GM18511 (cell line): ENCODE measurements around the gene HES1.
"Not testable (repeated sequence)": the region's sequence is repeated elsewhere in the genome, so short reads cannot be mapped to it uniquely, and the experiment has no call there.

Experiments
- ATAC-seq: cut with Tn5 transposase; IDR thresholded peaks from one replicate; pipeline ENCODE4 v1.9.1; 2021; ENCODE audit warnings: mild to moderate bottlenecking, moderate library complexity; ENCODE audit not compliant: unreplicated experiment

HES1 gene

DNA sequence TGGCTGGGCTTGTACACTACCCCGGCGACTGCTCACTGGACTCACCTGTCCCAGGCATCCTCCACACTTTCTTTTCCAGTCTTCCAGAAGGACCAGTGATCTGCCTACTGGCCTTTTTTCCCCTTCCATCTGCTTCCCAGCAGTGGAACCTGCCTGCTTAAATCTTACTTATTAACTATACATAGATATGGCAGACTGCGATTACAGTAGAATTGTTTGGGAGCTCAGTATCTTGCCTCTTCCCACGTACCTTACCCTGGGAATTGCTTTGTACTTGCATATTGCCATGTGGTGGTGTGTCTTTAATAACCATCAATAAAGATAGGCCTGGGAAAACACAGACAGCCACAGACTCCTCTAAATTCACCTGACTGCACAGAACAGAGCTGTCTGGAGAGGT lies 11.8 kb upstream of the HES1 start:
- ATAC-seq, result no peak

DNA sequence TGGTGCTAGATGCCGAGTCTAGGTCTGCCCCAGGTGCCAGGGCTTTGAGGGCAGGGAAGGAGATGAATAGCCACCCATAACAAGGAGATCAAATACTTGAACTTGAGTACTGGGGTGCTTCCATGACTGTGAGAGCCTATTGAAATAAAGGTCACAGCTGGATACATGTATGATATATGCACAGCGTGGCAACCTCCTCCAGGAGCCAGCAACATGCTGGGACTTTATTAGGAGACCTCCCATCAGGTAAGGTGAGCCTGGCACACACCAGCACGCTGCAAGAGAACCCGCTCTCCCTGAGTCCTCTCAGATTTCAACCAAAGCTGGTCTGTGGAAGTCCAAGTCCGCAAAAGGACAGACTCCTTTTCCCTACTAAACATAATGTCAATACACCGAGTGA lies 10.5 kb upstream of the HES1 start:
- no peak for ATAC-seq

DNA sequence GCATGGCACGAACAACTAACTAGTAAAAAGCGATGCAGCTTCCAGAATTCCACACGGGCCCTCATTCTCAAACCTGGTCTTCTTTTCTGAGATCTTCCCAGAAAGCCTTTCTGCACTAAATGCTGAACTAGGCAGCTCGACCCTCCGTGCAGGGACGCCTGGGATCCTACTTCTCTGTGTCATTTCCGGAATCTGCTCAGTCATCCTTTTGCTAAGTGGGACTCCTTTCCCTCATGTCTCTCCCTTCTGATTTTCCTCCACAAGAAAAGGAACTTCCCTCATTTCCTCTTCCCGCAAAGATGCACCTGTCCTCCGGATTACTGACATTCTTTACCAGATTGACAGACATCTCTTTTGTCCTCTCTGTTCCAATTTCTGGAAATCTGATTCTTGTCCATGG lies 9.2 kb upstream of the HES1 start:
- ATAC-seq, result no peak

DNA sequence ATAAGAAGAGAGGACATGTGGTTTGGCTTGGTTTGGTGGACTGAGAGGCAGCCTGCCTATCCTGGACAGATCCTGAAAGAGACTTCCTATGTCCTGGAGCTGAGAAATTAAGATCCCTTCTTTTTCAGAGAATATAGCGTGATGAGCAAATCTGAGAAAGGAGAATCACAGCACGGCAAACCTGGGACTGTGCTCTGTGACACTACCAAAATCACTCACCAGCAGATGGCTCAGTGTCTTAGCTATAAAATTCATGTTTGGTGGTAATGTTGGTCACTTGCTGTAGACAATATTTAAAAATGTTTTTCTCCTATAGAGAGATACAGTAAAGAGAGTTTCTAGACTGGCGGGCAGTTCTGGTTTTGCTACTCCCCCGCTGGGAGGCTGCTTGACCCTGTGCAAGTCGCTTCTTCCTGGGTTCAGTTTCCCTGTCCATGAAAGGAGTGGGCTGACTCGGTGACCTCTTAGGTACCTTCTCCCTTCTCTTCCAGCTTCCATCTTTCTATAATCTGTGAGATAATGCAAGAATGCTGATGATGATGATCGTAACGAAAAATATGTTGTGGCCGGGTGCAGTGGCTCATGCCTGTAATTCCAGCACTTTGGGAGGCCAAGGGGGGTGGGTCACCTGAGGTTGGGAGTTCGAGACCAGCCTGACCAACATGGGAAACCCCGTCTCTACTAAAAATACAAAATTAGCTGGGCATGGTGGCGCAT lies 7.6 kb upstream of the HES1 start:
- no peak for ATAC-seq

DNA sequence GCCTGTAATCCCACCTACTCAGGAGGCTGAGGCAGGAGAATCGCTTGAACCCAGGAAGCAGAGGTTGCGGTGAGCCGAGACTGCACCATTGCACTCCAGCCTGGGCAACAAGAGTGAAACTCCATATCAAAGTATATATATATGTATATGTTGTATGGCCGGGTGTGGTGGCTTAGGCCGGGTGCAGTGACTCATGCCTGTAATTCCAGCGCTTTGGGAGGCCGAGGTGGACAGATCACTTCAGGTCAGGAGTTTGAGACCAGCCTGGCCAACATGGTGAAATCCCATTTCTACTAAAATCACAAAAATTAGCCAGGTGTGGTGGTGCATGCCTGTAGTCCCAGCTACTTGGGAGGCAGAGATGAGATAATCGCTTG lies 7.0 kb upstream of the HES1 start:
- not testable (repeated sequence) for ATAC-seq

DNA sequence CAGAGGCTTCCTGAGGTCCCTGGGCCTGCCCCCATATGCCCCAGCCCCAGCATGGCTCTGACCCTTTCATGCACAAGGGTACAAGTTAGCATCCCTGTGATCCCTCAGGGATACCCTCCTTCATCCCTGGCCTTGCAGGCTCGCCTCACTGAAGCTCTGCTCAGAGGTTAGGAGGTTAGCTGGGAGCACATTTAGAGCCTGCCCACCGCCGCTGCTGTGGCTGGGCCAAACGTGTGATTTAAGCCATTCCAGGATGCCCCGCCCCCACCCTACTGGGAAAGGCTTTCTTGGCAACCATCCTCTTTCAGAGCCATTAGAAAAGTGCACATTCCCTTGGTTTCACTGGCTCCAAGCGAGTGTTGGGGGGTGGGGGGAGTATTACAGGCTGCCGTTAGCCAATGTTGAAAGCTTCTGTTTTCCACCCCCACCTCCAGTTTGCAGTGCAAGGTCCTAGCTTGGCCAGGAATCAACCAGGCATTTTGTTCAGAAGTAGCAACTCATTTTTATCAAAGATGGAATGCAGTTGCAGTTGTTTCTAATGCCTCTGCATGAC lies 6.3 kb upstream of the HES1 start:
- ATAC-seq, result no peak

DNA sequence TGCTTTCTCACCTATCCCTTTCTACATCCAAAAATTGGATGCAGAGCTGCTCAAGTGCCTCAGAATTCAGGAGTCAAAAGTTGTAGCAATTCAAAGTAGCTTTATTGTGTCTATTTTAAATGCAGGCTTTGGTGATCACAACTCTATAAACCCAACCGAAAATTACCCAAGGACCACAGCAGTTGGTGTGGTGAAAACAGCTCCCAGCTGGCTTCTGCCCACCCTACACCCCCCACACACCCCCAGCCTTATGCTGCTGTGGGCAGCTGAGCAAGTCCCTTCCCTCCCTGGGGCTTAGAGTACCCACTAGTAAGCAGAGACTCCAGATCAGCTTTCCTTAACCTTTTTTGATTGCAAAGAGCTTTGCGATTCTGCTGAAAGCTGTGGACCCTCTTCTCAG lies 5.8 kb upstream of the HES1 start:
- no peak for ATAC-seq

DNA sequence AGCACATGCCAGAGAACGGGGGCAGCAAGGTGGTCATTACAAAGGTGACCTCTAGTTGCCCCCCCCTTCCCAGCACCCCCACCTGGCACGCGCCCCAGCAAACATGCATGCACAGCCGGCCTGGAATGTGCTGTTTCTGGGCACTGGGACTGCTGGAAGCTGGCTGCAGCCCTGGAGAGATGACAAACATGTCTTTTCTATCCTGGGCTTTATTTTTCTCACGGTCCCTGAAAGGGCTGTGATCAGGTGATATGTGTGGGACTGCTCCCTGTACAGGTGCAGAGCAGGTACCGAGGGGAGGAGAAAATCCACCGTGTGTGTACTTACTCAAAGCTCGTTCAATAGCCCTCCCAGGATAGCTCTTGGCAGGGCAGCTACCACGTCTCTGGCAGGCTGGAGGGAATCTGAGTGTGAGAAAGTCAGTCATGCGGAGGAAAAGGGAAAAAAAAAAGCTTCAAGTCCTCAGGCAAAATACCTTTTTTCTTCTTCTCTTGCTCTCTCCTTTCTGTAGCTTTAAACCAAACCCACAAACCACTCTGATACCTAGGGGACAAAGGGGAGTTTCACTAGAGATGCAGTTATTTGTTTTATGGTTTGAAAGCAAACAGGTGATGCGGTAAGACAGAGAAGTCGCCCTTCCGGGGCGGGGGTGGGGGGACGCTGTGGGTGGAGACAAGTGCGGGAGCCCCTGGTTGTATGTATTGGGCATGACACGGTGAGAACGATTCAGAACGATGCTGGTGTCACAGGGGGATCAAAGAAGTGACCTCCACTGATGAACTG lies 5.0 kb upstream of the HES1 start:
- peak; percentile 56 for ATAC-seq

DNA sequence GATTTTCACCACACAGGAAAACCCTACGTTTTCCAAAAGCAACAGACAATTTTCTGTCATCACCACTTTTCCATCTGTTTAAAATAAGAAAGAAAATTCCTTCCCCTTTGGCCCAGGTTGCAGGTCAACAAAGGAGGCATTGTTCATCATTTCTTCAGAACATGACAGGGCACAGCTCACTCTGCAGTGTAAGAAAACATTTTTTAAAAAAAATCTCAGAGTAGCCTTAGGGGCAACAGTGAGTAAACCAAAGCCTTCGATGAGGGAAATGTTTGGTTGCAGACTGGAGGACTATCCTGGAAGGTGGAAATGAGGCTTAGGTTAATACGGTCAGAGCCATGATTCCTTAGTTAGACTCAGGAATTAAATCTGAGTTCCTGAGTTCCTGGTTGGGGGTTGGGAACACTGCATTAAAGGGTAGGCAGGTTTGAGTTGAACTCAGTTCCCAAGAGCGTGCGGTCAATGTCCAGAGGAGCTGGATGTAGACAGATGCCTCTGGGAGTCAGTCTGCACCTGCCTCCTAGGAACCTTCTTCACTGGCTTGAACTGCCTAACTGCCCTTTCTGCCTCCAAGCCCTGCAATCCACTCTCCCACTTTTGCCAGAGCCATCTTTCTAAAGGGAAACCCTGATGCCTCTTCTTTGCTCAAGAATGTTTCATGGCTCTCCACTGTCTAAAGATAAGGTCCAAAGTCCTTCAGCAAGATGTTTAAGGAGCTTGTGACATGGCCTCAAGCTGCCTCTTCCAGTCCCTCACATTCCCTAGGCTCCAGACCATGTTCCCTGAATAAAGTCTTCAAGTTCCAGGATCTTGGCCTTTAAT lies 3.3 kb upstream of the HES1 start:
- ATAC-seq, result no peak

DNA sequence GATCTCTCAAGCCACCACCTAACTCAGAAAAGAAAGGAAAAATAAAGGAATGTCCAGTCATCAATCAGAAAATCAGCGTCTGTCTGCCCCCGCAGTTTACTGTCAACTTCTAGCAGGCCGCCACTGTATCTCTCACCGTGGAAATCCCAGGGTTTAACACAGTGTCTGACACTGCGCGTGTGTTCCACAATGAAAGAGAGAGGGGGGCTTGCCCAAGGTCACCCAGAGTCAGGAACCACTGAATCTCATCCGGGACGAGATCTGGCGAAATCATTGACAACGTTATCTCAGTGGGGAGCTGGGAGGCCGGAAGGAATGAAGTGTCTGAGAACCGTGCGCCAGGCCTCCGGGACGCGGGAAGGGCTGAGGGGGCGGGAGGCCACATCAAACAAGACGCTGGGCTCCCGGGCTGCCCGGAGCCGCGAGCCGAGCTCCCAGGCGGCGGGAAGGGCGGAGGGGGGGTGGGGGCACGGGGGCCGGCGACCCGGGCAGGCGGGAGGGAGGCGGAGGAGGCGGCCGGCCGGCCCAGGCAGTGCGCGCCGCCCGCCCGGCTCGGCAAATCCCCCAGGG lies 2.2 kb upstream of the HES1 start:
- peak; percentile 0 for ATAC-seq

DNA sequence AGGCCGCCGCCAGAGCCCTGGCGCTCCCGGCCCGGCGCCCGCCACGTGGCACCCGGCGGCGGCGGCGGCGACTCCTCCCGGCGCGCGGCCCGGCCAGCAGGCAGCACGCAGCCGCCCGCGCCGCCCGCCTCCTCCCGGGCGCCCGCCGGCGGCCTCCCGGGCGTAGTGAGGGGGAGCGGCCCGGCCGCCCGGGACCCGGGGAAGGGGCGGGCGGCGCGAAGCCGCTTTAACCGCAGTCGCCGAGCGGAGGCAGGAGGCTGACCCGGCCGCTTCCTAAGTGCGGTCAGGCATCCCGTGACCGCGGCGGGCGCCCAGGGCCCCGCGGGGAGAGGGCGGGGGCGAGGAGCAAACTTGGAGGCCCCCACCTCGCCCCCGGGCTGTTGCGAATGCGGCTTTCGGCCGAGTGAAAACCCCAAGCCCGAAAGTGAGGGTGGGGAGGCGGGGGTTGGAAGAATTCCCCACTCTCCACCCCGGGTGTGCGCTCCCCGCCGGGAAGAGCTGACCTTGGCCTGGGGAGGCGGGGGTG lies 1.7 kb upstream of the HES1 start:
- ATAC-seq, result peak; percentile 27

DNA sequence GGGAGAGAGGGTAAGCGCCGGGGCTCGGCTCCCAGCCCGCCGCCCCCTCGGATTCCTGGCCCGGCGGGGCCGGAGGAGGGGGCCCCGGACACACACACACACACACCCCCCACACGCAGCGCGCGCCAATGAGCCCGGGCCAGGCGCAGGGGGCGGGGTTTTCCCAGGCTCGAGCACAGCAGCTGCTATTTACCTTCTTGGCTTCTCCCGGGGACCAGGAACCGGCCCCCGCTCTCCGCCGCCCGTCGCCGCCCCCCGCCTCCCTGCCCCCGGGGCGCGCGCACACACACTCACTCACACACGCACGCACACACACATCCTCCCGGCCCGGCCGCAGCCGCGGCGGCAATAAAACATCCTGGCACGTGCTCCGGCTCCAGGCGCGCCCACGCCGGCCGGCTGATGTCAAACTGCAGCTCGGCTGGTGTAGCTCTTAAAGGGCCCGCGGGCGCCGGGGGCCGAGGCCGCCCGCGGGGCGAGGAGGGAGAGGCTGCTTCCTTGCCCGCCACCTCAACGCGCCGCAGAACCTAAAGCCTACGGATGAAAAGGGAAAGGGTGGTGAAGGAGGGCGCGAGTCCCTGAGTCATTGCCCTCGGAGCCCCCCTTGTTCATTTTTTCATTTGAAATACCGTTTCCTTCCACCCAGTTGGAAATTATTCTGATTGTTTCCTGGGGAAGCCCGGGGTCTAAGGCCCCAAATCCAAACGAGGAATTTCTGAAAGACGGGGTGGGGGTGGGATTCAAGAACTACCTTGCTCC lies 1.0 kb upstream of the HES1 start:
- peak; percentile 49 for ATAC-seq

DNA sequence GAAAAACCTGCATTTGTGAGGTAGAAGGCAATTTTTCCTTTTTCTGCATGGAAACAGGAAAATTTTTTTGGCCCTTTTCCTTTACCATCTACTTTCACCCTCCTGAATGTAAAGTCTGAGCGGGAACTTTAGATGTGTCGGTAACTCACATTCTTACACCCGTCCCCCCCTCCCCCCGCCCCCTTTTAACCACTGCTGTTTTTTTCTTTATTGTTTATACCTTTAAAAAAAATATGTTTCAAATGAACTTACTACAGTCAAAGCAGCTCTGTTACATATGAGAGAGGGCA lies 487 bp upstream of the HES1 start:
- no peak for ATAC-seq

DNA sequence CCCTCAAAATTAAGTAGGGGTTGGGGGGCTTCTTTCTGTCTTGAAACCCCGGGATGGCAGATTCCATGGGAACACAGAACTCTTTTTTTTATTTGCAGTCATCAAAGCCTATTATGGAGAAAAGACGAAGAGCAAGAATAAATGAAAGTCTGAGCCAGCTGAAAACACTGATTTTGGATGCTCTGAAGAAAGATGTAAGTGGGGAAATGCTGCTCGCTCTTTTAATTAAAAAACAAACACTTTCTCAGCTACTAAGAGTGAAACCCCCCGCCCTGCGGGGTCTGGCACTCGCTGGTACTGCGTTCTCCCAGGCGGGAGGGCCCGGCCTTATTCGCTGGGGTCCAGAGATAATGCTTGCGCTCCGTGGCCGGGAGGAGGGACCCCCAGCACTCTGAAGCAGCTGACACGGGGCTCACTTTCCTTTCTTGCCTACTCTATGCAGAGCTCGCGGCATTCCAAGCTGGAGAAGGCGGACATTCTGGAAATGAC lies 615 bp downstream of the HES1 start:
- ATAC-seq, result no peak

DNA sequence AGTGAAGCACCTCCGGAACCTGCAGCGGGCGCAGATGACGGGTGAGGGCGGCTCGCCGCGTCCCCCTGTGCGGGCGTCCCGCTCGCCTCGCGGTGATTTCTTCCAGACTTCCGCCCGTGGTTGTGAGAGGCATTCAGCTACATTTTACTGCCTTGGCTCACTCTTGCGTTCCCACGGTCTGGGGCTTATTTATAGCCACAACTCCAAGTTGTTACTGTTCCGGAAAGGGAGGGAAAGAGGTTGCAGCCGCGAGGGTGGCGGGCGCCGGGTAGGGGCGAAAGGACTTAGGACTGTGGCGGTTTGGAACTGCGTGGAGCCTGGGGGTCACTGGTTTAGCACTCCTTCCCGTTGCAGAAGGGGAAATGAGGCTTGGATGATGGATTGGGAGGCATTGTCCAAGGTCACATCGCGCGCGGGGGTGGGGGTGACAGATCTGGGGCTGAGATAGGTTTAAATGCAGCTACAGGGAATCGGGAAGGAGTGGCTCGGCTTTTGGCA lies 1.1 kb downstream of the HES1 start:
- no peak for ATAC-seq

DNA sequence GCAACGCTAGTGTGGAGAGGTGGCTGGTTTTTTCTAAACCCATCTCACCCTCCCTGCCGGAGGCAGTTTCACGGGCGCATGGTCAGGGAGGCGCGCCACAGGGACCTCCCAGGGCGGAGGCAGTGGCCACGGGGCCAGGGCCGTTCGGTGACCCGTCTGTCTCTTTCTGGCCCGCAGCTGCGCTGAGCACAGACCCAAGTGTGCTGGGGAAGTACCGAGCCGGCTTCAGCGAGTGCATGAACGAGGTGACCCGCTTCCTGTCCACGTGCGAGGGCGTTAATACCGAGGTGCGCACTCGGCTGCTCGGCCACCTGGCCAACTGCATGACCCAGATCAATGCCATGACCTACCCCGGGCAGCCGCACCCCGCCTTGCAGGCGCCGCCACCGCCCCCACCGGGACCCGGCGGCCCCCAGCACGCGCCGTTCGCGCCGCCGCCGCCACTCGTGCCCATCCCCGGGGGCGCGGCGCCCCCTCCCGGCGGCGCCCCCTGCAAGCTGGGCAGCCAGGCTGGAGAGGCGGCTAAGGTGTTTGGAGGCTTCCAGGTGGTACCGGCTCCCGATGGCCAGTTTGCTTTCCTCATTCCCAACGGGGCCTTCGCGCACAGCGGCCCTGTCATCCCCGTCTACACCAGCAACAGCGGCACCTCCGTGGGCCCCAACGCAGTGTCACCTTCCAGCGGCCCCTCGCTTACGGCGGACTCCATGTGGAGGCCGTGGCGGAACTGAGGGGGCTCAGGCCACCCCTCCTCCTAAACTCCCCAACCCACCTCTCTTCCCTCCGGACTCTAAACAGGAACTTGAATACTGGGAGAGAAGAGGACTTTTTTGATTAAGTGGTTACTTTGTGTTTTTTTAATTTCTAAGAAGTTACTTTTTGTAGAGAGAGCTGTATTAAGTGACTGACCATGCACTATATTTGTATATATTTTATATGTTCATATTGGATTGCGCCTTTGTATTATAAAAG lies 1.8 kb downstream of the HES1 start:
- ATAC-seq, result peak; percentile 35

DNA sequence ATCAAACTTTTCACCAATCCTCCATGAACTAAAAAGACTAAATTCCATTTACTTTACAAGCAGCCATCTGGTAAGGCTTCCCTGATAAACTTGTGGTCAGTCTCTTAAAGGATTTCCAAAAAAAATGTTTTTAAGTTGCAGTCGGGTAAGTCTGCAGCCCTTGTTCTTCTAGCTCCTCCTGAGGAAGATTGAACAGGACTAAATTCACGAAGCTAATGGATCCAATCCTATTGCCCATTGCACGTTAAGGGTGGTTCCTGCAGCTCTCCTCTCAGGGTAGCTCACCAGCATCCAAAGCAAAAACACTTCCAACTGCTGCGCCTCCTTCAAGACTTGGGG lies 2.8 kb downstream of the HES1 start:
- no peak for ATAC-seq

DNA sequence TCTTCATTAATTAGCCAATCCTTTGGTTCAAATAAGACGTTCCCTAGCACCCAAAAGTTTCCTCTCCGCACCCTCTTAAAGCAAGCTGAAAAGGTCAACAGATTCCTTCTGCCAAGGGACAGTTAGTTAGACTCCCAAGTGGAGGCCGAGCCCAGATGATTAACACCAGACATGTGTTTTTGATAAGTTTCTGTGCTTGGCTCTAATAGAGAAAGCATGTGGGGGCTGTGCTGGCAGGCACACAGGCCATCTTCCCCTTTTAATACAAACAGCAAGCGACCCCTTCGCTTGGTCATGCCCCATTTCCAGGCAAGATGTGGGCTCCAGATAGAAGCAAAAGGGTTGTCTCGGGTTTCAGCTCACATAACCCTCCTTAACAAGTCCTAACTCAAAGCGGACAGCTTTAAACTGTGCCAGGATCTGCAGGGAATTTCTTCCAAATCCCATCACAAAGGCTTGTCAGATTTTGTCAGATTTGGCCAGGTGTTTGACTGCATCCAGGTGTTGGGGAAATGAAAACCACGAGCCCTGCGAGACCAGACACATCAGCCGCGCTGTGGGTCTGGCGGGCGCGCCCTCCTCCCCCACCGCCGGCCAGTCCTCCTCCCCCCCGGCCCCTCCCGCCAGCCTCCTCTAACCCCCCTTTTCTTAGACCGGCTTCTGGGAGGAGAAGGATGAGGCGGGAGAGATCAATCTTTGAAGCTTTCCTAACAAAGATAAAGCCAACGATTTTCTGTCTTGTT lies 3.3 kb downstream of the HES1 start:
- ATAC-seq, result no peak
